ENCODE results near the gene CA5B.

DNA sequence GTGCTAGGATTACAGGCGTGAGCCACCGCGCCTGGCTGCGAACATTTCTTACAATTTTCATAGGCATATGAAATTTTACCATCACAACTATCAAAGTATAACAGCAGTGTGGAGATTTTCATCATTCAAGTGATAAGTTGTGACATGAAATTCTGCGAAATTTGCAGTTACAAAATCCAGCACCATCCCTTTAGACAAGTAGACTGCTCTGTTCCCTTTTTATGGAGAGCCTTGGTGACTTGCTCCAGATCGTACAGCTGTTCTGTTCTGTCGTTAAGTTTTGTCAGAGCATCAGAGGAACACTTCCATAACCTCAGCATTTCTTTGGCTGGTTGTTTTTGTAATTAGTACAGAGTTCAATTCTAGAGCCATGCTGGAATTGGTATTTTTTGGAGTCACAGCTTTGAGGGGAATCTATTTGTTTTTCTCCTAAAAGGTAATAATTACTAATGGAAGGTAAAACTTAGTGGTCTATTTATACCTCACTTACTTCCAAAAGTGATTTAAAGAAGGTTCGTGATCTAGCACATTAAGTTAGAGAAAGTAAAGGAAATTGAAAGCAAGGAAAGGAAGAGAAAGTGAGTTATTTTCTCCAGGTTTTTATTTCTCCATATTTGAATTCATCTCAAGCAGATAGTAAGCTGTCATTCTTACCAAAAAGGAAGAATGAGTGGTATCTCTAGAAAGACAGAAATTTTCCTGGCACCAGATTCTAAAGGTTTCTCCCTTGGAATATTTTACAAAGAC, 74.3 kb downstream of the CA5B start:
- TF ChIP-seq, protein P1, sequence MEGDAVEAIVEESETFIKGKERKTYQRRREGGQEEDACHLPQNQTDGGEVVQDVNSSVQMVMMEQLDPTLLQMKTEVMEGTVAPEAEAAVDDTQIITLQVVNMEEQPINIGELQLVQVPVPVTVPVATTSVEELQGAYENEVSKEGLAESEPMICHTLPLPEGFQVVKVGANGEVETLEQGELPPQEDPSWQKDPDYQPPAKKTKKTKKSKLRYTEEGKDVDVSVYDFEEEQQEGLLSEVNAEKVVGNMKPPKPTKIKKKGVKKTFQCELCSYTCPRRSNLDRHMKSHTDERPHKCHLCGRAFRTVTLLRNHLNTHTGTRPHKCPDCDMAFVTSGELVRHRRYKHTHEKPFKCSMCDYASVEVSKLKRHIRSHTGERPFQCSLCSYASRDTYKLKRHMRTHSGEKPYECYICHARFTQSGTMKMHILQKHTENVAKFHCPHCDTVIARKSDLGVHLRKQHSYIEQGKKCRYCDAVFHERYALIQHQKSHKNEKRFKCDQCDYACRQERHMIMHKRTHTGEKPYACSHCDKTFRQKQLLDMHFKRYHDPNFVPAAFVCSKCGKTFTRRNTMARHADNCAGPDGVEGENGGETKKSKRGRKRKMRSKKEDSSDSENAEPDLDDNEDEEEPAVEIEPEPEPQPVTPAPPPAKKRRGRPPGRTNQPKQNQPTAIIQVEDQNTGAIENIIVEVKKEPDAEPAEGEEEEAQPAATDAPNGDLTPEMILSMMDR (IDR thresholded peaks at IDR 0.05; ENCODE audit: poor library complexity, severe bottlenecking), result no peak
- TF ChIP-seq POLR2AphosphoS5 (IDR thresholded peaks at IDR 0.05) (no peak), EZH2 (IDR thresholded peaks at IDR 0.05; ENCODE audit: borderline replicate concordance, insufficient read depth, low read length, poor library complexity, severe bottlenecking) (no peak)
